Tibial artery (tissue), 4 donors: ENCODE measurements around the gene GPRC5D.

Source experiments
- DNase-seq, 2 donors: peaks; one replicate each; pipeline ENCODE4 v3.0.0-alpha.2; 2019
- H3K27ac ChIP-seq, 2 donors: fragments of 200-600 bp; sonication (generic) in 1 of 2; 1 replicate in 1 of 2; 2 replicates in 1 of 2; pipeline ENCODE4 v1.5.1; 2018 to 2019; ENCODE audit warnings: mild to moderate bottlenecking in 1 of 2
- H3K27me3 ChIP-seq, 2 donors: fragments of 200-600 bp; sonication (generic) in 1 of 2; one replicate each; pipeline versions ENCODE4 v1.5.1 to v1.6.0; 2016 to 2019
- H3K36me3 ChIP-seq, 3 donors: fragments of 200-600 bp; sonication (generic) in 2 of 3; one replicate each; pipeline ENCODE4 v1.5.1; 2016 to 2019; ENCODE audit warnings: mild to moderate bottlenecking in 2 of 3
- H3K4me1 ChIP-seq, 4 donors: fragments of 200-600 bp; sonication (generic) in 2 of 4; 1 replicate in 3 of 4; 2 replicates in 1 of 4; pipeline ENCODE4 v1.5.1; 2016 to 2019
- H3K4me3 ChIP-seq, 2 donors: fragments of 200-600 bp; sonication (generic) in 1 of 2; 1 replicate in 1 of 2; 2 replicates in 1 of 2; pipeline ENCODE4 v1.5.1; 2018 to 2019; ENCODE audit warnings: mild to moderate bottlenecking in 2 of 2
- H3K9me3 ChIP-seq, 3 donors: fragments of 200-600 bp; sonication (generic) in 1 of 3; one replicate each; pipeline ENCODE4 v1.5.1; 2016 to 2019
- intact Hi-C: fragments of 100-400 bp; cut with DNase I; formaldehyde crosslinking; loops from one replicate; pipeline ENCODE4 v1.15.0; 2023; ENCODE audit warnings: low total_unique reads
- TF ChIP-seq, protein P1 (sequence below), 2 experiments: fragments of 200-600 bp in 1 of 2; fragments of 450-650 bp in 1 of 2; IDR thresholded peaks; one replicate each; pipeline ENCODE4 v1.5.1; 2017 to 2019; ENCODE audit warnings: antibody characterized with exemption in 2 of 2, mild to moderate bottlenecking in 1 of 2, moderate library complexity in 1 of 2

Gene GPRC5D

DNA sequence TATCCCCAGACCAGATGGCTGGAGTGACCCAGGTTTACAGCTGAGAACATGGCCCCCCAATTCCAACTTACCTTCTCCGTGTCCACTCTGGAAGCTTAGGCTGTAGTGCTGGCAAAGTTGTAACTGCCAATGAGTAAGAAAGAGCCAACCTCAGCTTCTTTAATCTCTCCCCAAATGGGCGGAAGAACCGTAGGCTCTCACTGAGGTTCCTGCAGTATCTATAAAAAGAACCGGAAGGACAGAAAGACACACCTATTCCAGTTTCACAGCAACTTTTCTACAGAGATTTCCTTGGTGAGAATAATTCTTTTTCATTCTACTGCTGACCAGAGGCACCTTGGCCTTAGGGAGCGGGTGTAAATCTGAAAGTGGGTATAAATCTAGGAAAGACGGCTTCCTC is at the start of gene GPRC5D:
GPRC5D (minus strand) TSS at position 135 of the 400 bp plus-strand sequence. CDS start 1,786 bp downstream, outside the sequence.
- TF ChIP-seq, protein P1, sequence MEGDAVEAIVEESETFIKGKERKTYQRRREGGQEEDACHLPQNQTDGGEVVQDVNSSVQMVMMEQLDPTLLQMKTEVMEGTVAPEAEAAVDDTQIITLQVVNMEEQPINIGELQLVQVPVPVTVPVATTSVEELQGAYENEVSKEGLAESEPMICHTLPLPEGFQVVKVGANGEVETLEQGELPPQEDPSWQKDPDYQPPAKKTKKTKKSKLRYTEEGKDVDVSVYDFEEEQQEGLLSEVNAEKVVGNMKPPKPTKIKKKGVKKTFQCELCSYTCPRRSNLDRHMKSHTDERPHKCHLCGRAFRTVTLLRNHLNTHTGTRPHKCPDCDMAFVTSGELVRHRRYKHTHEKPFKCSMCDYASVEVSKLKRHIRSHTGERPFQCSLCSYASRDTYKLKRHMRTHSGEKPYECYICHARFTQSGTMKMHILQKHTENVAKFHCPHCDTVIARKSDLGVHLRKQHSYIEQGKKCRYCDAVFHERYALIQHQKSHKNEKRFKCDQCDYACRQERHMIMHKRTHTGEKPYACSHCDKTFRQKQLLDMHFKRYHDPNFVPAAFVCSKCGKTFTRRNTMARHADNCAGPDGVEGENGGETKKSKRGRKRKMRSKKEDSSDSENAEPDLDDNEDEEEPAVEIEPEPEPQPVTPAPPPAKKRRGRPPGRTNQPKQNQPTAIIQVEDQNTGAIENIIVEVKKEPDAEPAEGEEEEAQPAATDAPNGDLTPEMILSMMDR (IDR thresholded peaks at IDR 0.05): no peak
- Histone ChIP-seq H3K4me3 (no peak within 1 kb of the TSS), H3K36me3 (no peaks in the 10 kb centered on the region), H3K9me3 (no peaks in the 10 kb centered on the region), H3K27ac (no peak within 1 kb of the TSS), H3K4me1 (no peaks in the 10 kb centered on the region), H3K27me3 (no peaks in the 10 kb centered on the region)
- DNase-seq: no peak
- intact Hi-C loops: no loop called here

DNA sequence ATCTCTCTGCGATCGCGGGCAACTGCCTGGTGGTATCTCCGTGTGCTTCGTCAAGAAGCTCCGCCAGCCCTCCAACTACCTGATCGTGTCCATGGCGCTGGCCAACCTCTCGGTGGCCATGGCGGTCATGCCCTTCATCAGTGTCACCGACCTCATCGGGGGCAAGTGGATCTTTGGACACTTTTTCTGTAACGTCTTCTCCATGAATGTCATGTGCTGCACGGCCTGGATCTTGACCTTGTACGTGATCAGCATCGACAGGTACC is 49.7 kb upstream of the GPRC5D start:
- H3K4me1 ChIP-seq: peaks cover 0 to 36% (median 17%) of the 10 kb centered on the region in 4 donors
- TF ChIP-seq, protein P1 (IDR thresholded peaks at IDR 0.05): no peak
- no peak for DNase-seq
- H3K36me3 ChIP-seq: no peaks in the 10 kb centered on the region
- no peaks in the 10 kb centered on the region for H3K27me3 ChIP-seq
- peak overlapping the region; percentile 69 to 82 for H3K4me3 ChIP-seq
- no peaks in the 10 kb centered on the region for H3K9me3 ChIP-seq
- peak overlapping the region; percentile 88 to 90 for H3K27ac ChIP-seq
- intact Hi-C loops: no loop called here

DNA sequence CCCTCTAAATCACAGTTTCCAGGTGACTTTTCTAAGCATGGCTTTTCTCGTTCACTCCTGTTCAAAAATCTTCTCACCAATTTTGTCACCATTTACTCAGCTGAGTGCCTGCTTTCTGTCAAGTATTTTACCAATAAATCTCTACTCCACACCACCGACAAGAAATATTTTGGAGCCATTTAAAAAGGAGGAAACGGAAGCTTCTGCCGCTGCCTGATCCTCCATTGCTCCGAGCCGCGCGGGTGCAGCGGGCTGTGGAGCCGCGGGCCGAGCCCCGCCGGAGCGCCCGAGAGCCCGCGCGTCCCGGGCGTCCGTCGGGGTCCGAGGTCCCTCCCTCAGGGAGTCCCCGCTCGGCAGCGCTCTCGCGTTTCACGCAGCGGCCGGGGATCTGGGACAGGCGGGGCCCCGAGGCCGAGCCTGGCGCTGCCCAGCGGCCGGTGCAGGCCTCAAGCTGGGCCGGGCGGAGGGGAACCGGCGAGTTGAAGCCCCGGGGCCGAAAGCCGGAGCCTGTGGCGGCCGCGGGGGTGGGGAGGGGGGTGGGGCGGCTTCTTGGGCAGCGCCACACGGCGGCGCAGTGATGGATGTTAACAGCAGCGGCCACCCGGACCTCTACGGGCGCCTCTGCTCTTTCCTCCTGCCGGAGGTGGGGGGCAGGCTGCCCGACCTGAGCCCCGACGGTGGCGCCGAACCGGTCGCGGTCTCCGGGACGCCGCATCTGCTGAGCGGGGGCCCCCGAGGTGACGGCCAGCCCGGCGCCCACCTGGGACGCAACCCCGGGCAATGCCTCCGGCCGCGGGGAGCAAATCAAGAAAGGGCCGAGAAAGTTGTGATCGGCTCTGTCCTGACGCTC is 49.2 kb upstream of the GPRC5D start:
- TF ChIP-seq, protein P1 (IDR thresholded peaks at IDR 0.05): peak in 1 of 2 experiments; percentile 46
- DNase-seq: peak; percentile 48 to 75
- intact Hi-C loops: no loop called here
- no peaks in the 10 kb centered on the region for H3K27me3 ChIP-seq
- H3K36me3 ChIP-seq: no peaks in the 10 kb centered on the region
- no peaks in the 10 kb centered on the region for H3K9me3 ChIP-seq
- peak overlapping the region; percentile 88 to 90 for H3K27ac ChIP-seq
- H3K4me1 ChIP-seq: peaks cover 0 to 41% (median 17%) of the 10 kb centered on the region in 4 donors
- peak overlapping the region; percentile 69 to 82 for H3K4me3 ChIP-seq

DNA sequence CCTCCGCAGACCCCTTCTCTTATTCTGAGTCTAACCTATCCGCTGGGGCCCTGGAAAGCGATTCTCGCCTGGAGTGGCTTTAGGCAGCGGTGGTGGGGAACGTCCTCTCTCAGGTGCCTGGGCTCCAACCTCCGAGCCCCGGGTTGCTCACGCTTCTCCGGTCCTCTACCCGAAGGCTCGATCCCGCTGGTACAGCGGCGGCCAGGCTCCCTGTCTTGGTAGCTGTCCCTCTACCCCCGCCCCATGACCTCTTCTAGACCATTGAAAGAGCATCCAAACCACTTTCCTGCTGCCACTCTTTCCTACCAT is 48.6 kb upstream of the GPRC5D start:
- no peak for DNase-seq
- Histone ChIP-seq H3K36me3 (no peaks in the 10 kb centered on the region), H3K27ac (peak overlapping the region; percentile 88 to 90), H3K4me3 (peak overlapping the region; percentile 69 to 82), H3K4me1 (peaks cover 0 to 41% (median 17%) of the 10 kb centered on the region in 4 donors), H3K9me3 (no peaks in the 10 kb centered on the region), H3K27me3 (no peaks in the 10 kb centered on the region)
- intact Hi-C loops: no loop called here
- TF ChIP-seq, protein P1 (IDR thresholded peaks at IDR 0.05): no peak

DNA sequence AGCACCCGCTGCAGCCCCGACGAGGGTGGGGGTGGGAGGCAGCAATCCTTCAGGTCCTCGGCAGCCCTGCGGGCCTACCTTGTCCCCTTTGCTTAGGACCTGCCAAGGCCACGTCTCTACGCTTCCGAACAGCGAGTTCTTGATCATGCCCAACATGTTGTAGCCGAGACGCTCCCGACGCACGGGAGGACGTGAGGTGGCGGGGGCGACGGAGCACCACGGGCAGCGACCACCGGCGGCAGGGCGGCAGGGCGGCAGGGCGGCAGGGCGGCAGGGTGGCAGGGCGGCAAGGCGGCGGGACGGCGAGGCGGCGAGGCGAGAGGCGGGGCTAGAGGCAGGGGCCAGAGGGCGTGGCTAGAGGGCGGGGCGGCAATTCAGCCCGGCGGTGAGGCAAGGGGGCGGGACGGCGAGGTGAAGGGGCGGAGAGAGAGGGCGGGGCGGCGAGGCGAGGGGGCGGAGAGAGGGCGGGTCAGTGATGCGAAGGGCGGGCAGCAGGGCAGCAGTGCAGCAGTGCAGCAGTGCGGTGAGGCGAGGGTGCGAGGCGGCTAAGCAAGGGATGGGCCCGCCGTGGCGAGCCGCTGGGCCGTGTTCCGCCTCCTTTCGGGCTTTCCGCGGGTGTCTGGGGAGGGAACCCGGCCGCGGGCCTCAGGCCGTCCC is 48.1 kb upstream of the GPRC5D start, which contains the start of gene HEBP1:
HEBP1 (minus strand) TSS at position 307 of the 657 bp plus-strand sequence; CDS start at position 156, 151 bp downstream.
- TF ChIP-seq, protein P1 (IDR thresholded peaks at IDR 0.05): peak in 1 of 2 experiments; percentile 30
- Histone ChIP-seq H3K27me3 (no peaks in the 10 kb centered on the region), H3K27ac (peak within 1 kb of the TSS; percentile 88 to 90), H3K36me3 (no peaks in the 10 kb centered on the region), H3K4me1 (peaks cover 0 to 41% (median 17%) of the 10 kb centered on the region in 4 donors), H3K9me3 (no peaks in the 10 kb centered on the region), H3K4me3 (peak within 1 kb of the TSS; percentile 69 to 82)
- DNase-seq: peak; percentile 93 to 97
- intact Hi-C loops: no loop called here
